GM12878 (cell line): ENCODE results near the gene MAPRE3. TPM values are rescaled to one million over a fixed set of nuclear protein-coding genes. Genes with fewer than 3 reads are reported as not detected.

Experiments
- BHLHE40 ChIP-seq, 2 experiments: fragments of 450-650 bp in 1 of 2; IDR thresholded peaks; 2 replicates each; pipeline ENCODE4 v1.6.1; 2011 to 2017; ENCODE audit warnings: low read depth in 2 of 2, borderline replicate concordance in 1 of 2, improper control_type of control experiment in 1 of 2, low read length in 1 of 2, mild to moderate bottlenecking in 1 of 2
- CBFB ChIP-seq: IDR thresholded peaks from 2 replicates; pipeline ENCODE4 v1.6.1; 2016; ENCODE audit warnings: antibody characterized with exemption, low read depth
- CBX3 ChIP-seq: fragments of 200-600 bp; sonication (generic); IDR thresholded peaks from 2 replicates; pipeline ENCODE4 v1.6.1; 2016; ENCODE audit warnings: low read depth, borderline replicate concordance
- CREB1 ChIP-seq: IDR thresholded peaks from 2 replicates; pipeline ENCODE4 v1.6.1; 2012; ENCODE audit warnings: low read depth, mild to moderate bottlenecking, inconsistent platforms
- GABPA ChIP-seq: IDR thresholded peaks from 2 replicates; pipeline ENCODE4 v1.6.1; 2014; ENCODE audit warnings: antibody characterized with exemption, low read depth, mild to moderate bottlenecking, inconsistent platforms
- IRF4 ChIP-seq: IDR thresholded peaks from 2 replicates; pipeline ENCODE4 v1.6.1; 2011; ENCODE audit warnings: low read depth, low read length
- IRF5 ChIP-seq: fragments of 450-650 bp; IDR thresholded peaks from 2 replicates; pipeline ENCODE4 v1.6.1; 2017; ENCODE audit warnings: borderline replicate concordance
- LARP7 ChIP-seq: fragments of 450-650 bp; IDR thresholded peaks from 2 replicates; pipeline ENCODE4 v1.6.1; 2017; ENCODE audit warnings: mild to moderate bottlenecking
- NFYA ChIP-seq: IDR thresholded peaks from 2 replicates; pipeline ENCODE4 v1.6.1; 2011; ENCODE audit warnings: low read depth, mild to moderate bottlenecking, low read length, improper control_type of control experiment, borderline replicate concordance
- RAD21 ChIP-seq: IDR thresholded peaks from 2 replicates; pipeline ENCODE4 v1.6.1; 2011; ENCODE audit warnings: mild to moderate bottlenecking, low read depth, low read length, moderate library complexity; ENCODE audit not compliant: insufficient read depth
- REST ChIP-seq: IDR thresholded peaks from 2 replicates; pipeline ENCODE4 v1.6.1; 2012; ENCODE audit warnings: mild to moderate bottlenecking, low read depth, low read length
- RUNX3 ChIP-seq: IDR thresholded peaks from 2 replicates; pipeline ENCODE4 v1.6.1; 2012; ENCODE audit warnings: low read length, inconsistent platforms
- SIX5 ChIP-seq: IDR thresholded peaks from 2 replicates; pipeline ENCODE4 v1.6.1; 2011; ENCODE audit warnings: mild to moderate bottlenecking, low read depth, low read length, moderate library complexity; ENCODE audit not compliant: severe bottlenecking
- SMC3 ChIP-seq: IDR thresholded peaks from 2 replicates; pipeline ENCODE4 v1.6.1; 2011; ENCODE audit warnings: low read length, improper control_type of control experiment, borderline replicate concordance
- USF1 ChIP-seq: IDR thresholded peaks from 2 replicates; pipeline ENCODE4 v1.6.1; 2011; ENCODE audit warnings: borderline replicate concordance, low read depth, mild to moderate bottlenecking, moderate library complexity, mixed read lengths, low read length; ENCODE audit not compliant: insufficient read depth; ENCODE audit errors: extremely low read length
- USF2 ChIP-seq: IDR thresholded peaks from 2 replicates; pipeline ENCODE4 v1.6.1; 2011; ENCODE audit warnings: low read depth, low read length, improper control_type of control experiment, borderline replicate concordance
- YY1 ChIP-seq: IDR thresholded peaks from 2 replicates; pipeline ENCODE4 v1.6.1; 2011; ENCODE audit warnings: low read depth, mild to moderate bottlenecking, low read length
- ZBTB4 ChIP-seq: fragments of 450-650 bp; formaldehyde crosslinking; IDR thresholded peaks from 2 replicates; pipeline ENCODE4 v1.4.0; 2022; ENCODE audit warnings: mild to moderate bottlenecking, moderate library complexity
- polyA plus RNA-seq, 11 experiments: library from polyadenylated mRNA; depleted of rRNA in 4 of 11; unstranded in 6 of 11; stranded (reverse) in 5 of 11; fragments of >200 nt; fragmentation: Nextera tagmentation in 4 of 11; fragmentation: Illumina TruSeq in 1 of 11; extraction: Ambion mirVana in 4 of 11; extraction: Trizol in 1 of 11; gene quantifications; 1 replicate in 1 of 11; 2 replicates in 10 of 11; pipeline versions ENCODE4 v1.2.1 to v1.2.3, GENCODE V29; 2011 to 2016; ENCODE audit warnings: inconsistent platforms in 2 of 11, missing spikeins in 2 of 11, low read depth in 1 of 11
- total RNA-seq, 4 experiments: library from RNA; depleted of rRNA in 3 of 4; stranded (reverse); fragments of >200 nt in 3 of 4; fragmentation: Illumina TruSeq in 1 of 4; extraction: Trizol in 1 of 4; gene quantifications; 2 replicates each; pipeline versions ENCODE4 v1.2.1 to v1.2.3, GENCODE V29; 2013 to 2021

Gene MAPRE3
- total and polyA plus RNA-seq, 10 of the 15 experiments (the other 5 are each of a cell fraction or from before 2014, with no cell fraction given) = 0.03 to 1.3 (median 0.73) TPM; not detected in 1

GRCh38 chr2:26922405-26923188 lies 47.8 kb upstream of the MAPRE3 start (continued):
- no peak for TF ChIP-seq ZBTB4
- TF ChIP-seq REST = no peak
- TF ChIP-seq LARP7 = no peak
- no peak for TF ChIP-seq SIX5
- TF ChIP-seq USF1 = no peak
- no peak for TF ChIP-seq CBX3
- TF ChIP-seq GABPA = no peak
- TF ChIP-seq YY1 = 0 out of 2 replicates have a peak, but pooled peaks have one; percentile 17
- 0 out of 2 replicates have a peak, but pooled peaks have one; percentile 32 for TF ChIP-seq IRF4
- no peak for TF ChIP-seq USF2
- peak; percentile 80 for TF ChIP-seq SMC3
- no peak for TF ChIP-seq CBFB
- no peak for TF ChIP-seq RUNX3
- no peak for TF ChIP-seq CREB1
- TF ChIP-seq BHLHE40 (IDR thresholded peaks at IDR 0.05; ENCODE audit: borderline replicate concordance in 1 of 2, low read depth in 2 of 2, low read length in 1 of 2) = peak; percentile 36 to 38; a peak in 1 of 4 replicates
- no peak for TF ChIP-seq NFYA
- TF ChIP-seq IRF5 = no peak
- TF ChIP-seq RAD21 = peak; percentile 43
- TF ChIP-seq, all 136 proteins: peak for 7
